ENCODE results near the gene PHF3. TPM values are rescaled to one million over a fixed set of nuclear protein-coding genes. Genes with fewer than 3 reads are reported as not detected.

Gene PHF3
- total RNA-seq, 1 experiment from 2014 or later: 21.8 TPM

GRCh38 chr6:63743691-63744090 is 108.1 kb downstream of the PHF3 start:
- intact Hi-C loops (cut with micrococcal nuclease): no loop called here
- Histone ChIP-seq H3K79me2 (ENCODE audit: low read length) (no peaks in the 10 kb centered on the region), H3K9me2 (replicated peaks; ENCODE audit: low read length) (no peaks in the 10 kb centered on the region), H3K27me3 (ENCODE audit: low read length) (no peaks in the 10 kb centered on the region), H3K27ac (ENCODE audit: low read length) (no peak overlapping the region), H4K20me1 (ENCODE audit: low read length) (no peaks in the 10 kb centered on the region), H2AFZ (ENCODE audit: low read length) (no peak overlapping the region), H3K4me2 (ENCODE audit: low read length) (no peak overlapping the region), H3K4me1 (ENCODE audit: insufficient read depth, low read length) (peaks cover 25% of the 10 kb centered on the region), H3F3A (ENCODE audit: low read length, unreplicated experiment) (no peaks in the 10 kb centered on the region), H3K9ac (ENCODE audit: low read length) (no peak overlapping the region), H3K9me3 (ENCODE audit: low read length) (no peaks in the 10 kb centered on the region), H3K36me3 (ENCODE audit: low read depth, low read length) (no peaks in the 10 kb centered on the region), H3K4me3 (ENCODE audit: low read length) (no peak overlapping the region)
- no peak for TF ChIP-seq CTCF (conservative IDR thresholded peaks at IDR 0.05; ENCODE audit: low read depth, low read length)
- no peak for TF ChIP-seq EZH2phosphoT487 (IDR thresholded peaks at IDR 0.05; ENCODE audit: borderline replicate concordance, low read length)
- TF ChIP-seq EZH2 (IDR thresholded peaks at IDR 0.05; ENCODE audit: low read length, unreplicated experiment): no peak
- BruUV-seq (replicated peaks): no TSS peak
- ChIA-PET POLR2A (ENCODE audit: unreplicated experiment) (no interaction called here), CTCF (no interaction called here)
- ATAC-seq (no peak), DNase-seq (no peak)

GRCh38 chr6:63744810-63745209 is 109.2 kb downstream of the PHF3 start:
- Histone ChIP-seq H3K27me3 (ENCODE audit: low read length) (no peaks in the 10 kb centered on the region), H4K20me1 (ENCODE audit: low read length) (no peaks in the 10 kb centered on the region), H3K36me3 (ENCODE audit: low read depth, low read length) (no peaks in the 10 kb centered on the region), H3K9ac (ENCODE audit: low read length) (no peak overlapping the region), H3K79me2 (ENCODE audit: low read length) (no peaks in the 10 kb centered on the region), H3K27ac (ENCODE audit: low read length) (no peak overlapping the region), H2AFZ (ENCODE audit: low read length) (no peak overlapping the region), H3K9me3 (ENCODE audit: low read length) (no peaks in the 10 kb centered on the region), H3K4me2 (ENCODE audit: low read length) (no peak overlapping the region), H3F3A (ENCODE audit: low read length, unreplicated experiment) (no peaks in the 10 kb centered on the region), H3K9me2 (replicated peaks; ENCODE audit: low read length) (no peaks in the 10 kb centered on the region), H3K4me3 (ENCODE audit: low read length) (no peak overlapping the region), H3K4me1 (ENCODE audit: insufficient read depth, low read length) (peaks cover 25% of the 10 kb centered on the region)
- intact Hi-C loops (cut with micrococcal nuclease): no loop called here
- ChIA-PET POLR2A (ENCODE audit: unreplicated experiment) (no interaction called here), CTCF (no interaction called here)
- DNase-seq (no peak), ATAC-seq (no peak)
- no TSS peak for BruUV-seq (replicated peaks)
- no peak for TF ChIP-seq EZH2 (IDR thresholded peaks at IDR 0.05; ENCODE audit: low read length, unreplicated experiment)
- no peak for TF ChIP-seq CTCF (conservative IDR thresholded peaks at IDR 0.05; ENCODE audit: low read depth, low read length)
- no peak for TF ChIP-seq EZH2phosphoT487 (IDR thresholded peaks at IDR 0.05; ENCODE audit: borderline replicate concordance, low read length)

GRCh38 chr6:63745784-63746183 is 110.2 kb downstream of the PHF3 start:
- no peaks in the 10 kb centered on the region for H3K36me3 ChIP-seq (ENCODE audit: low read depth, low read length)
- H3K9me2 ChIP-seq (replicated peaks; ENCODE audit: low read length): no peaks in the 10 kb centered on the region
- no peaks in the 10 kb centered on the region for H3F3A ChIP-seq (ENCODE audit: low read length, unreplicated experiment)
- H3K4me2 ChIP-seq (ENCODE audit: low read length): no peak overlapping the region
- ATAC-seq (no peak), DNase-seq (no peak)
- POLR2A ChIA-PET (ENCODE audit: unreplicated experiment): no interaction called here
- no peak overlapping the region for H3K27ac ChIP-seq (ENCODE audit: low read length)
- no peak overlapping the region for H2AFZ ChIP-seq (ENCODE audit: low read length)
- no peaks in the 10 kb centered on the region for H4K20me1 ChIP-seq (ENCODE audit: low read length)
- peaks cover 19% of the 10 kb centered on the region for H3K4me1 ChIP-seq (ENCODE audit: insufficient read depth, low read length)
- no peaks in the 10 kb centered on the region for H3K79me2 ChIP-seq (ENCODE audit: low read length)
- intact Hi-C loops (cut with micrococcal nuclease): no loop called here
- CTCF ChIA-PET: no interaction called here
- H3K27me3 ChIP-seq (ENCODE audit: low read length): no peaks in the 10 kb centered on the region
- no peak overlapping the region for H3K4me3 ChIP-seq (ENCODE audit: low read length)
- TF ChIP-seq EZH2phosphoT487 (IDR thresholded peaks at IDR 0.05; ENCODE audit: borderline replicate concordance, low read length) (no peak), EZH2 (IDR thresholded peaks at IDR 0.05; ENCODE audit: low read length, unreplicated experiment) (no peak), CTCF (conservative IDR thresholded peaks at IDR 0.05; ENCODE audit: low read depth, low read length) (no peak)
- H3K9ac ChIP-seq (ENCODE audit: low read length): no peak overlapping the region
- BruUV-seq (replicated peaks): no TSS peak
- no peaks in the 10 kb centered on the region for H3K9me3 ChIP-seq (ENCODE audit: low read length)

Data from PC-3 (cell line).